GM21825 (cell line): ENCODE measurements around the gene JPH2.
"Not testable (repeated sequence)": the region's sequence is repeated elsewhere in the genome, so short reads cannot be mapped to it uniquely, and the experiment has no call there.

Experiments used
- ATAC-seq: cut with Tn5 transposase; IDR thresholded peaks from one replicate; pipeline ENCODE4 v1.9.1; 2021; ENCODE audit warnings: mild to moderate bottlenecking, moderate library complexity; ENCODE audit not compliant: unreplicated experiment

Gene JPH2

GRCh38 chr20:44212792-44213191, 25.8 kb upstream of the JPH2 start:
- no peak for ATAC-seq

- ATAC-seq, result no peak
Observed at GRCh38 chr20:44211177-44212039, 24.4 kb upstream of the JPH2 start.

GRCh38 chr20:44210406-44211176, 23.6 kb upstream of the JPH2 start, which contains the start of gene OSER1:
OSER1 (minus strand) TSS chr20:44210771; CDS start chr20:44206957, 3,814 bp downstream.
- peak; percentile 76 for ATAC-seq

GRCh38 chr20:44209686-44210405, 22.9 kb upstream of the JPH2 start:
- no peak for ATAC-seq

GRCh38 chr20:44208770-44209169, 21.8 kb upstream of the JPH2 start:
- ATAC-seq, result no peak

GRCh38 chr20:44208165-44208564, 21.2 kb upstream of the JPH2 start:
- no peak for ATAC-seq

GRCh38 chr20:44207126-44207723, 20.2 kb upstream of the JPH2 start:
- ATAC-seq, result no peak

GRCh38 chr20:44206132-44206531, 19.1 kb upstream of the JPH2 start:
- ATAC-seq, result no peak

GRCh38 chr20:44204832-44205215, 17.8 kb upstream of the JPH2 start:
- ATAC-seq, result no peak

GRCh38 chr20:44204156-44204831, 17.3 kb upstream of the JPH2 start:
- no peak for ATAC-seq

- no peak for ATAC-seq
Observed at GRCh38 chr20:44203161-44203560, 16.2 kb upstream of the JPH2 start.

- ATAC-seq, result no peak
Observed at GRCh38 chr20:44200983-44201382, 14.0 kb upstream of the JPH2 start.

GRCh38 chr20:44200371-44200770, 13.4 kb upstream of the JPH2 start:
- no peak for ATAC-seq

GRCh38 chr20:44199877-44200276, 12.9 kb upstream of the JPH2 start:
- ATAC-seq, result no peak

- ATAC-seq, result no peak
Observed at GRCh38 chr20:44198872-44199271, 11.9 kb upstream of the JPH2 start.

GRCh38 chr20:44196271-44196670, 9.3 kb upstream of the JPH2 start:
- ATAC-seq, result no peak

GRCh38 chr20:44195605-44196004, 8.6 kb upstream of the JPH2 start:
- ATAC-seq, result no peak

GRCh38 chr20:44193801-44194200, 6.8 kb upstream of the JPH2 start:
- no peak for ATAC-seq

- not testable (repeated sequence) for ATAC-seq
Observed at GRCh38 chr20:44191640-44192039, 4.7 kb upstream of the JPH2 start.

- not testable (repeated sequence) for ATAC-seq
Observed at GRCh38 chr20:44190197-44190852, 3.3 kb upstream of the JPH2 start.
